Upper lobe of right lung (tissue), 1 donor: ENCODE measurements around the gene FAM120B. TPM values are rescaled to one million over a fixed set of nuclear protein-coding genes. Genes with fewer than 3 reads are reported as not detected.

Experiments used
- ATAC-seq: fragments of 200-7000 bp; cut with Tn5 transposase; one replicate; pipeline ENCODE4 v1.9.1; 2020; ENCODE audit warnings: mild to moderate bottlenecking, moderate library complexity
- DNase-seq: peaks from one replicate; pipeline ENCODE4 v3.0.0-alpha.2; 2020
- H3K27ac ChIP-seq: fragments of 200-600 bp; one replicate; pipeline ENCODE4 v1.8.0; 2022
- H3K27me3 ChIP-seq: fragments of 200-600 bp; one replicate; pipeline ENCODE4 v1.8.0; 2022; ENCODE audit warnings: mild to moderate bottlenecking
- H3K36me3 ChIP-seq: fragments of 200-600 bp; one replicate; pipeline ENCODE4 v1.8.0; 2022
- H3K4me1 ChIP-seq: fragments of 200-600 bp; one replicate; pipeline ENCODE4 v1.8.0; 2022
- H3K4me3 ChIP-seq: fragments of 200-600 bp; one replicate; pipeline ENCODE4 v1.8.0; 2022; ENCODE audit warnings: mild to moderate bottlenecking
- H3K9me3 ChIP-seq: fragments of 200-600 bp; one replicate; pipeline ENCODE4 v1.8.0; 2022
- CTCF ChIP-seq: fragments of 200-600 bp; IDR thresholded peaks from one replicate; pipeline ENCODE4 v1.8.0; 2022; ENCODE audit warnings: antibody characterized with exemption
- intact Hi-C: fragments of 100-400 bp; cut with DNase I; formaldehyde crosslinking; loops from one replicate; pipeline ENCODE4 v1.11.0; 2022
- total RNA-seq: library from RNA; stranded (reverse); fragmentation: NEBNext Ultra II Directional; extraction: Animal tissue kit (Norgen Biotek cat#: 25700); gene quantifications from one replicate; pipeline ENCODE4 v1.2.1, GENCODE V29; 2021
- donor health status: DM: no; HTN: yes; CAD: no; lungs with severe emphysema.

The FAM120B gene
- total RNA-seq, 1 donor from 2014 or later: 26.1 TPM

DNA sequence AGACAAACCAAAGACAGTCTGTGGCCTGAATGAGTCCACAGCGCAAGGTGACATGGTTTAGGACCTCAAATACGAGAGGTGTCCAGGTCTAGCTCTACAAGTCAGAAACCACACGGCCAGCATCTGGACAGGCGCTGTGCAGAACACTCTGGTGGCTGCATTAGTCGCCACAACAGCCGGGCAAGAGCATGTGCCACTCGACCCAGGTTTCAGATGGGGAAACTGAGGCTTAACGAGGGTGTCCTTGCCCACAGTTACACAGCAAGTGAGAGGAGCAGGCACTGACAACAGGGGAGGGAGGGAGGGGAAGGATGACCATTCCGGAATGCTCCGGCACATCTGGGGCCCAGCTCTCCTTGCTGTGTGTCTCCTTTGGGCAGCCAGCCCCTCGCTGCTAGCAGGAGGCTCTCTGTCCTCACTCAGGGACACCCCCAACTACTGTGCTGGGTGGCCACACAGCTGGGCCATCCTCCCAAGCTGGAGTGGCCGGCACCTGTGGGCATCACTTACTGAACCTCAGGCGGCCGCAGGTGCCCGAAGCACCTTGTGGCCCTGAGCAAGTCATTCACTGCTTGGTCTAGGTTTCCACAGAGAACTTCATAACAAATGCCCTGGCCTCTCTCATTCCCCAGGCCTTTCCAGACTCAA is 22.3 kb upstream of the FAM120B start:
- DNase-seq: peak; percentile 48
- TF ChIP-seq CTCF: no peak
- peaks cover 26% of the 10 kb centered on the region for H3K36me3 ChIP-seq
- peaks cover 20% of the 10 kb centered on the region for H3K27me3 ChIP-seq
- ATAC-seq: no peak
- H3K4me3 ChIP-seq: no peak overlapping the region
- H3K27ac ChIP-seq: no peak overlapping the region
- H3K4me1 ChIP-seq: peaks cover 37% of the 10 kb centered on the region
- no peaks in the 10 kb centered on the region for H3K9me3 ChIP-seq
- intact Hi-C loops: no loop called here

- TF ChIP-seq CTCF: no peak
- Histone ChIP-seq H3K36me3 (peaks cover 26% of the 10 kb centered on the region), H3K27me3 (peaks cover 27% of the 10 kb centered on the region), H3K4me3 (no peak overlapping the region), H3K4me1 (peaks cover 33% of the 10 kb centered on the region), H3K9me3 (no peaks in the 10 kb centered on the region), H3K27ac (no peak overlapping the region)
- intact Hi-C loops: no loop called here
- DNase-seq: peak; percentile 55
- ATAC-seq: no peak
Measured at GRCh38 chr6:170284866-170285469, 21.6 kb upstream of the FAM120B start.

DNA sequence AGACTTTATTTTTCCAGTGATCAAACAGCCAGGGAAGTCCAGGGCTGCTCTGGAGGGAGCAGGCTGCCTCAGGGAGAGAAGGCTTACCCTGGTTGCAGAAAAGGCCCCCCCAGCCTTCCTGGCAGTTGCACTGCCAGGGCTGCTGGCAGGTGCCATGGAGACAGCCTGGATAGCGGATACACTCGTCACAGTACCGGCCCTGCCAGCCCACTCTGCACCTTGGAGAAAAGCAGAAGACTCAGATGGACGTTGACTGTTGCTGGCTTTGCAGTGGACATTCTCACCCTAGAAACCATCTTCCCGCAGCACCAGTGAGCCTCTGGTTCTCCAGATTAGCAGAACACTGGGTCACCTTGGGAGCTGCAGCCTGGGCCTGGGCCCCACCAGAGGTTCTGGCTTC is 21.1 kb upstream of the FAM120B start:
- no peaks in the 10 kb centered on the region for H3K9me3 ChIP-seq
- intact Hi-C loops: no loop called here
- peaks cover 31% of the 10 kb centered on the region for H3K4me1 ChIP-seq
- H3K27ac ChIP-seq: no peak overlapping the region
- DNase-seq (peak; percentile 34), ATAC-seq (no peak)
- H3K4me3 ChIP-seq: no peak overlapping the region
- H3K36me3 ChIP-seq: peaks cover 26% of the 10 kb centered on the region
- no peak for TF ChIP-seq CTCF
- H3K27me3 ChIP-seq: peaks cover 32% of the 10 kb centered on the region

- peak; percentile 10 for ATAC-seq
- DNase-seq: peak; percentile 65
- Histone ChIP-seq H3K9me3 (no peaks in the 10 kb centered on the region), H3K4me1 (peaks cover 31% of the 10 kb centered on the region), H3K4me3 (no peak overlapping the region), H3K27me3 (peaks cover 34% of the 10 kb centered on the region), H3K36me3 (peaks cover 26% of the 10 kb centered on the region), H3K27ac (no peak overlapping the region)
- intact Hi-C loops: no loop called here
- TF ChIP-seq CTCF: no peak
Measured at GRCh38 chr6:170286246-170286933, 20.2 kb upstream of the FAM120B start.

- Histone ChIP-seq H3K4me3 (peak overlapping the region; percentile 81), H3K9me3 (no peaks in the 10 kb centered on the region), H3K36me3 (peaks cover 26% of the 10 kb centered on the region), H3K27ac (peak overlapping the region; percentile 65), H3K4me1 (peaks cover 36% of the 10 kb centered on the region), H3K27me3 (peaks cover 34% of the 10 kb centered on the region)
- intact Hi-C loops: no loop called here
- no peak for DNase-seq
- TF ChIP-seq CTCF: no peak
- ATAC-seq: no peak
Measured at GRCh38 chr6:170286934-170287265, 19.7 kb upstream of the FAM120B start.
